Hippocampal formation (tissue), 2 donors: ENCODE results near the gene PARP3.

Experiments
- DNase-seq, 2 donors: peaks; one replicate each; lab custom pipeline; 2025; lab: John Stamatoyannopoulos, UW

Gene PARP3

DNA sequence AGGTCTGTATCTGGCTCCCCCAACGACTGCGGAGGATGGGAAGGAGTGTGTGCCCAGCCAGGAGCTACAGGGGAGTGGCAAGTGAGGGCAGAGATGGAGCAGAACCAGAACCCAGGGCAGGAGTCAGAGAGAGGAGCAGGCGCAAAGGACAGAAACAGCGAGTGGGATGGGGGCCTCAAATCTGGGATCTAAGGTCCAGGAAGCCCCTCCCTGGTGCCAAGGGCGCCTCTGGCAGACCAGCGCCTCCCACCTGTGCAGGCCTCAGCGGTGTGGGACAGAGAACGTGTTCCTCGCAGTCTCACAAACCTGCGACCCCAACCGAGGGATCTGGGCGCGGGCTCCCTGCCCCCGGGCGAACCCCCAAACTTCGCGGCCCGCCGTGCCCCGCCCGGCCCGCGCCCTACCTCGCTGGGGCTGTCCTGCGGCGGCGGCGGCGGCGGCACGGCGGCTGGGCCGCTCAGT is 24.8 kb downstream of the PARP3 start:
- no peak for DNase-seq

DNA sequence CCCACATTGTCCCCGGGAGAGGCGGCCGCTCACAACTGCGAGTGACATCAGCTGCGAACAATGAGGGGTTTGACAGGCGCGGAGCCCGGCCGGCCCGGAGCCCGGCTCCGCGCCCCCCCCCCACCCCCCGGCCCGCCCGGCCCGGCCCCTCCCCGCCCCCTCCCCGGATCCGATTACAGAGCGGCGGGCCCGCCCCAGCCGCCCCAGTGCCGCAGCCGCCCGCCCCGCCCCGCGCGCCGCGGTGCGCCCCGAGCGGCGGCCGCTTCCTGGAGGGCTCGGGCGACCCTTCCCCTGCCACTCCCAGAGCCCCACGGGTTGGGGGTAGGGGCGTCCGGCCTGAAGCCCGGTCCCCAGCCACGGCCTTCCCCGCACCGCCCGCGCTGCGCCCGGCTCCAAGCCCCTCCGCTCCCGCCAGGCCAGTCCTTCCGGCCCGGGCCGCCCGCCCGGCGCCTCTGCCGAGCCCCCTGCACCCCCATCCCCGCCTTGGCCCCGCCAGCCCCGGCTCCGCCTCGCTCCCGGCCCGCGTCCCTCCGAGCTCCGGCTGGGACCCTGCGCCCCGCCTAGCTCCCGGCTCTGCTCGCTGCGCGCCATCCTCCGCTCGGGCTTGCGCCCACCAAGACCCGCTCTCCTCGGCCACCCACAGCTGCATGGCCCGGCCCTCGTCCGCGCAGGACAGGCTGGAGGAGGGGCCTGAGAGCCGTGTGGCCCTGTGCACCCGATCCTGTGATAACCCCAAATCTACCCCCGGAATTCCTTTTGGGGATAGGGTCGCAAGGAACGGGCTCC is 25.4 kb downstream of the PARP3 start, which contains the start of gene PCBP4:
Gene PCBP4 (minus strand): TSS at position 71 of the 786 bp plus-strand sequence. CDS start 6,214 bp downstream, outside the sequence.
- DNase-seq, result peak; percentile 79 to 84

DNA sequence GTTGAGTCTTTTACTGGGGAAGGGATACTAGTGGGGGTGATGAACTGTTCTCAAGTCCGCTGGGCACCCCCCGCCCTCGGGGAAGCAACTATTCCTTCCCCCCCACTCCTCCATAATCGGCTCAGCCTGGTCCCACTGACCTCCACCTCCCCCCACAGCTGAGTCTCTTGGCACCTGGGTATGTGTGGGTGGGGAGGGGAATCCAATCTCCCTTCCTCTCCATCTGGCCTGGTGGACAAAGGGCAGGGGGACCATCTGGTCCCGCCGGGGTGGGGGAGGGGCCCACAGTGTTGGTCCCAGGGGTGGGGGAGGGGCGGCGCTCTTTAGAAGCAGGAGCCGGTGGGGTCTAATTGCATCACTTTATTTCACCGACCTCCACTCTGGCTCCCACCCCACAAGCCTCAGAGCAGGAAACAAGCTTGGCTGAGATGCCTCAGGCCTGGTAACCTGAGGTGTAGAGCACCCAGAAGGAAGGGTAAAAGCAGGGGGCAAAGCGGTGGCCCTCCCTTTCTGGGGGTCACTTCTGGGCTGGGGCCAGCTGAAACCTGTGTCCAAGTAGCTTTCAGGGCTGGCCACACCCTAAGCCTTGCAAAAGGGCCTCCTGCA is 26.1 kb downstream of the PARP3 start:
- no peak for DNase-seq

DNA sequence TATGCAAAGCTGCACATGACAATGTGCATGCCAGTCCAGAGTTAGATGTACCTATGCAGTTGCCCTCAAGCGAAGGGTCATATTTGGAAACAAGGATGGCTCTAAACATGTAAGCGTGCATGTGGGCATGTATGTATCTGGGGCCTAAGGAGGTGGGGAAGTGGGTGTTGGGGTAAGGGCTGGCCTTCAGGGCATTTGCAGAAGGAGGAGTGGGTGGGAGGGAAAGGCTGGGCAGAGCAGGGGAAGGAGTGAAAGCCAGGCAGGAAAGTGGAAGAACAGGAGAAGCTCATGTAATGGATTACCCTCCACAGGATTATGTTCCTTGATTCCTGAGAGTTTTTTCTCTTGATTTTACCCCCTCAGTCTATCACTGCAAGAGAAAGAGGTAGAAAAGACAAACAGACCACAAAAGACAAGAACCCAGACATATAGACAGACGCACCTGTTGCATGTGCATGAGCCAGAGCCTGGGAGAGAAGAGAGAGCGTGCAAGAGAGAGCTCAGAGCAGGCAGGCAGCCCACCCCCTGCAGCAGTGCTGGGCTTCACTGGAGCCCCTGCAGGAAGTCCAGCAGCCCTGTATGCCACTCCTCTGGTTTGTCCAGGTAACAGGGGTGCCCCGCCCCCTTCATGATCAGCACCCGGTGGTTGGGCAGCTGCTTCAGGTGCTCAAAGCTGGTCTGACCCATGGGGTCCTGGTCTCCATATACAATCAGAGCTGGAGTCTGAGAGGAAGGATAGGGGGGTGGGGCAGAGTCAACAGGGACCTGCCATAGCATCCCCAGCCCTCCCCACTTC is 26.9 kb downstream of the PARP3 start:
- DNase-seq, result no peak

DNA sequence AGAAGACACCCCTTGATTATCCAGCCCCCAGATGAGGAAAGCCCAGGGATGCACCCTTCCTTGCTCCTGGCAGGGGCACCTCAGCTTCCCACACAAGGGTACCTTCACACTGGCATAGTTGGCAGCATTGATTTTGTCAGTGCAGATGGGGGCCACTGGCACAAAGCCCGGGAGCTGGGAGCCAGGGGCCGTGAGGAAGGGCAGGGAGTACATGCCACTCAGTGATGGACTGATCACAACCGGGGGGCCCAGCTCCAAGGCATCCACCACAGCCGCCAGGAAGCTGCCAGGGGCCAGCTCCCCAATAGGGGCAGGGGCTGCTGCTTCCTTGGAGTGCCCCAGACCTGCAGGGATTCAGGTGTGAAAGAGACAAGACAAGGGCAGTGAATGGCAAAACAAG is 27.7 kb downstream of the PARP3 start:
- no peak for DNase-seq

DNA sequence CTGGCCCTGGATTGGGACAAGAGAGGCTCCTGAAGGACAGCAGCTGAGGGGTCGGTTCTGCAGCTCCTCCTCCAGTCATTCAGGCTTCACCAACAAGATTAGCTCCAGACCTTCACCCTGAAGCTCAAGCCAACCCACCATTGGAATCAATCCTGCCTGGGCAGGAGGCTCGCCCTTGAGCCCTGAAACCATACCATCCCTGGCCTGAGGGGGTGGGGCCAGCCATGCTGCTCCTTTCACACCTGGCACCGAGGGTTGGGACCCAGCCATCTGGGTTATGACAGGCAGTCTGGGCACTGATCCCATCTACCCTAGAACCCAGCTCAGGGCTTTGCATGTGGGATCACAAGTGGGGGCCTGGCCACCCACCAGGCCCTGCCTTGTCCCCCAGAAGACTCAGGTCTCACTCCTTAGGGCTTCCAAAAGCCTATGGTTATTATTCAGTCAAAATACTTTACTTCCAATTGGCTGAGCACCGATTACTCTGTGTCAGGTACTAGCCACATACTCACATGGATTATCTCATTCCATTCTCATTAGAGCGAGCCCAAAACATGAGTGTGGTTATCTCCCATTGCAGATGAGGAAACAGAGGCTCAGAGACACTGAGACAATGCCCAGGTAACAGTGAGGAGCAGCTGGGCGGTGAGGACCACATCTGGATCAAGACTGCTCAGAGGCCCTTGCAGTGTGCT is 28.6 kb downstream of the PARP3 start:
- no peak for DNase-seq

DNA sequence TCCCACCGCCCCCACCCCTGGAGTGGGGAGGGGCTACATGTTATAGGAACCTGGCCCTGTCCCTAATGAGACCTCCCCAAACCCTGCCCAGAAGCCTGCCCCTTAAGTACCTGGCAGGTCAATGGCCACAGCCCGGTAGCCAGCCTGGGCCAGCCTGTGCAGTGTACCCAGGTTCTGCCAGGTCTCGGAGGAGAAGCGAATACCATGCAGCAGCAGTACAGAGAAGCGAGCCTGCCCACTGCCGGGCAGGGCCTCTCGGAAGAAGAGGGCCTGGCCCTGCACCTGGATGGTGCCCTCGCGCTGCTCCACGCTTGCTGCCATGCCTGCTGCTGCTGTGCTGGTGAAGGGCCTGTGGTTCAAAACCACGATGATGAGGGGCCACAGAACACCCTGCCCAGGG is 29.2 kb downstream of the PARP3 start:
- DNase-seq, result no peak

DNA sequence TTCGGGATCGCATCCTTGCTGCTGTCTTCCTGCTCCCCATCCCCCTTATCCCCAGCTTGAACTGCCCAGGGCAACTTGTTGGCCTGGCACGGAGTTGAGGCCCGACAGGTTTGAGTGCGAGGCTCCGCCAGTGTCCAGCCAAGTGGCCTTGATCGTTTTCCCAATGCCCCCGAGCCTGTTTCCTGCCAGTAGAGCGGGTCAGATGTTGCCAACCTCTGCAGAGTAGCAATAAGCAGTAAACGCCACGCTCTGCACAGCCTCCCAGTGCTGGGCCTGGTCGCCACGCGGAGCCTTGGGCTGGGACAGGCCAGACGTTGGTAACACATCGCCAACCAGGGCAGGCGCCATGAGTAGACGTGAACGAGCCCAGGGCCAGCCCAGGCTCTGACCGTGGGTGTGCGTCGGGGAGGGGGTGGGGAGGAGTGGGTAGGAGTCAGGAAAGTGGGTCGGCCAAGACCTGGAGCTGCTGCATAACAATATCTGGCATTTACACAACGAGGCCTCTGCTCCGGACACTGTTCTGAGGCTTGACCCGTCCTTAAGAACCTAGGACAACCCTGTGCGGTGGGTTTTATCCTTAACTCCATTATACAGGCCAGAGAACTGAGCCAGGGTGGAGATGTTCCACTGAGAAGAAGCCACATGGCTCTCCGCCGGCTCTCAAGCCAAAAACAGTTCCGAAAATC is 32.3 kb downstream of the PARP3 start:
- peak in 1 of 2 donors; percentile 58 for DNase-seq

DNA sequence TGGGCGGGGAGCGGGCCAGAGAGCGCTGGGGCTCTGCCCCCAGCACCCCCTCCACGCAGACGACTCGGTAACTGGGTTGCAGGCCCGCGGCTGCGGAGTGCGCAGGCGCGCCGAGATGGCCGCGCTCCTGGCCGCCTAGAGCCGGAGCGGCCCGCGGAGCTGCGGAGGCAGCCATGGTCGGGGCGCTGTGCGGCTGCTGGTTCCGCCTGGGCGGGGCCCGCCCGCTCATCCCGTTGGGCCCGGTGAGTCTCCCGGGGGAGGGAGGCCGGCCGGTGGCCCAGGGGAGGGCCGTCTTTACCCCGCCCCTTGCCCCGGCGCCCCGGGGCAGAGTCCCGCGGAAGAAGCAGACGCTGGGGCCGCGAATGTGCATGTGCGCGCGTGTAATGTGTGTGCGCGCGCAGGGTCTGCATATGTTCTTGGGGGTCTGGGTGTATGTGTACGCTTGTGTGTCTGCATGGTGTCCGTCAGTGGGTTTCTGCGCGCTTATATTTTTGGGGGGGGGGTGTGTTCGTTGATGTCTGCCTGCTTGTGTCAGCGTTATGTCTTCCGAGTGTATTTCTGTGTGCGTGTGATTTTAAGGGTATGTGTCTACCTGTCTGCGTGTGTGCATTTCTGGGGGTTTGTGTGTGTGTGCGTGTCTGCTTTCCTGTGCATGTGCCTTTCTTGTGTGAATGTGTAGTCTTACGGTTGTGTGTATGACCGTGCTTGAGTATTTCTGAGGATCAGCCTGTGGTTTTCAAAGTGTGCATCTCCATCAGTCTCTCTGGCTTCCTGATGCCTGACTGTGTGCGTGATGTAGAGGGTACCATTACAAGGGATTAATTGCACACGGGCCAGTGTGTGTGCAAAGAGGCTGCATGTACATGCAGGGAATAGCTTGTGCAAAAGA is 33.0 kb downstream of the PARP3 start, which contains the start of gene ABHD14A:
Gene ABHD14A (plus strand): TSS at position 102 of the 889 bp plus-strand sequence. CDS start 72 bp downstream, at position 174.
- DNase-seq, result peak; percentile 39 to 68

DNA sequence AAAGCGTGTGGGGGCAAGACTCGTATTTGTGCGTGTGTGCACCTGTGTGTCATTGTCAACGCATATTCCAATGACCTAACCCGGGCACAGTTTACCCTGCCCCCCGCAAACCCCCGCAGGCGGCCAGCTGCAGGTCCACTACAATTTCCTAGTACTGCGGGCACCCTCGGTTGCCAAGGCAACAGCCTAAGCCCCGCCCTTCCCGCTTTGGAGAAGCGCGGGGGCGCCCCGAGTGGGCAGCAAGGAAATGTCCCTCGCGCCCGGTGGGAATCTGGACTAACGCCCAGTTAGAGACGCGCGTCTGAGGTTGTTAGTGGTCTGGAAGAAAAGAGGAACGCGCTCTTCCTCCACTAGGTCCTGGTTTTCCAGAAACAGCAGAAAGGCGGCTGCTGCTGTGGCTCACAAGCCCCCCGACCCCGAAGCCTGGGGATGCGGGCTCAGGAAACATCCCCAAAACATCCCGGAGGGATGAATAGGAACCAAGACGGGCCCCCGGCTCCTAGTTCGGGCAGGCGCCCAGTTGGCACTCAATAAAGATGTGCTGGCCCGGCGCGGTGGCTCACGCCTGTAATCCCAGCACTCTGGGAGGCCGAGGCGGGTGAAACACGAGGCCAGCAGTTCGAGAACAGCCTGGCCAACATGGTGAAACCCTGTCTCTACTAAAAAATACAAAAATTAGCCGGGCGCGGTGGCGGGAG is 33.8 kb downstream of the PARP3 start:
- DNase-seq, result peak; percentile 66 to 73

DNA sequence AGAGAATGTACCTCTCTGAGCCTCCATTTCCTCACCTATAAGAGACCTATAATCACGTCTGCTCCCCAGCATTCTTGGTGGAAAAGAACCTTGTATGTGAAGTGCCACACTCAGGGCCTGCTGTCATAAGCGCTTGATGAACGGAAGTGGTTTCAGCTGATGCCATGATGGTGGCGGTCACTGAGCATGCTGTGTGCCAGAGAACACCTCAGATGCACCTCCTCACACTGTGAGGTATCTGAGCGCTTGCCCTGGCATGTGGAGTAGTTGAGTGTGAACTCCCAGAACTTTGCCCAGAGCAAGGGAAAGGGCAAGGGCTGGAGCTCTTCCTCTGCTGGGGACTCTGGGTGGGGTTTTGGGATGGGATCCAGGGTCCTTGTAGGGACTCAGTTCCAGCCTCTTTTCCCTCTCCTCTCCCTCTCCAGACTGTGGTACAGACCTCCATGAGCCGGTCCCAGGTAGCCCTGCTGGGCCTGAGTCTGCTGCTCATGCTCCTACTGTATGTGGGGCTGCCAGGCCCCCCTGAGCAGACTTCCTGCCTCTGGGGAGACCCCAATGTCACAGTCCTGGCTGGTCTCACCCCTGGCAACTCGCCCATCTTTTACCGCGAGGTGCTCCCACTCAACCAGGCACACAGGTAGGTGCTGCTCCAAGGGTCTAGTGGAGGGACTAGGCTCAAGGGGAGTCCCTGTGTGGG is 35.4 kb downstream of the PARP3 start:
- DNase-seq, result no peak

DNA sequence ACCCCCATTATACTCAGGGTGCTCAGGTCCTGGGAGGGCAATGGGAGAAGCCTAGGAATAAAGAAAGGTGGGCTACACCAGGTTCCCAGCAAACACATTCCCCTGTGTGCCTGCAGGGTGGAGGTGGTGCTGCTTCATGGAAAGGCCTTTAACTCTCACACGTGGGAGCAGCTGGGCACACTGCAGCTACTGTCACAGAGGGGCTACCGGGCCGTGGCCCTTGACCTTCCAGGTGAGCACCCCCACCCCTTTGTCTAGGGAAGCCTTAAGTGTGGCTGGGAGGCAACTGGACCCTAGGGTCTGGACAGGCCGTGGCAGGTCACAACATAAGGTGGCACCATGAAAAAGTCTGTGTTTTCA is 36.0 kb downstream of the PARP3 start:
- DNase-seq, result no peak

DNA sequence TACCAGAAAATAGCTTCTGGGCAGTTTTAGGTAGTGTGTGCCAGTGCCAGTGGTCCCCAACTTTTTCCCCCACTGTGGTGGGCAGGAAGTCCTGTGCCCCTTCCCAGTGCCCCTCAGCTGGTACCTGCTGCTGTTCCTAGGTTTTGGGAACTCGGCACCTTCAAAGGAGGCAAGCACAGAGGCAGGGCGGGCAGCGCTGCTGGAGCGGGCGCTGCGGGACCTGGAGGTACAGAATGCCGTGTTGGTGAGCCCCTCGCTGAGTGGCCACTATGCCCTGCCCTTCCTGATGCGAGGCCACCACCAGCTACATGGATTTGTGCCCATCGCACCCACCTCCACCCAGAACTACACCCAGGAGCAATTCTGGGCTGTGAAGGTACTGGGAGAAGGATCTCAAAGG is 38.1 kb downstream of the PARP3 start:
- DNase-seq, result no peak

DNA sequence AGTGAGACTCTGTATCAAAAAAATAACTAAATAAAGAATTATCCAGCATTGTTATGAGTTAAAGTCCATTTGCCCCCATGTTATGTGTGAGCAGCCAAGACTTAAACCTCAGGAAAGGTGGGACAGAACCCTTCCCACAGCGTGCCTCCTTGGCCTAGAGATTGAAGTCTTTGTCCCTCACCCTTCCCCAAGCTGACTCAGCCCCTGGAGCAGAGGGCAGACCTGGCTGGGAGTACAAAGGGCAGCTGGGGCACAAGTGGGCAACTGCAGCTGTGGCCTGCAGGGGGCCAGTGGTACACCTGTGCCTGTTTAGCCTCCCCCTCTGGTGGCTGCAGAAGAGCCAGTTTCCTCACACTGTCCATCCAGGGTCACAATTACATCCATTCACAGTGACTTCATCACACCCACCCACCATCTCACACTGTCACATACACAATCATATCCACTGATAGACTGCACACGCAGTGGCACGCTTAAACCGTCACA is 40.2 kb downstream of the PARP3 start:
- no peak for DNase-seq

DNA sequence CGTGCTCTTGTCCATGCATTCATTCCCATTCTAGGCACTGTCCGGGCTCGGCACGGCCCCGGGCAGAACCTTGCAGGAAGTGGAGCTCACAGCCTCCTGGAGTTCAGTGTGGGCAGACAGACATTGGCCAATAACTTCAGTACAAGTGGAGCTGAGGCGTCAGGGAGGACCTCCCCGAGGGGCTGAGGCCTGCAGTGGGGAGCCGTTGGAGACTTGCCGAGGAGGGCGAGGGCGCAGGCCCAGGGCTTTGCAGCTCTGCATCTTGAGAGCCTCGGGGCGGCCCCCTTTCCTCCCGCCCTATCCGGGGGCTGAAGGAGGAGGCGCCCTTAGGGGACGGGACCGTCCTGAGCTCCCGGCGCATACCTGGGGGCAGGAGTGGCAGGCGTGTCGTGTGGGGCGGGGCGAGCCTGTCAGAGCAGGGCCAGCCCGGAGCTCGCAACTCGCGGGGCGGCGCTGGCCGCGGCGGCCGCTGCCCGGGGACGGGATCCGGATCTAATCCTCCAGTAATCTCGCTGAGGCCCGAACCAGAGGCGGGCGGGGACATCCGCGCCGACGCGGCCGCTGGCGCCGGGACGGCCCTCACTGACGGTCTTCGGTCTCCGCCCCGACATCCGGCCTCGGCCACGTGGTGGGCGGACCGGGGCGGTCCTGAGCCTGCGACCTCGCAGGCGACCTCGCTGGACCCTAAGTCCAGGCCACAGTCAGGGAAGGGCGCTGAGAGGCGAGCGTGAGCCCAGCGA is 40.8 kb downstream of the PARP3 start, which contains the start of gene ACY1:
Gene ACY1 (plus strand): TSS at position 698 of the 740 bp plus-strand sequence. CDS start 530 bp downstream, outside the sequence.
- DNase-seq, result peak; percentile 61 to 74

DNA sequence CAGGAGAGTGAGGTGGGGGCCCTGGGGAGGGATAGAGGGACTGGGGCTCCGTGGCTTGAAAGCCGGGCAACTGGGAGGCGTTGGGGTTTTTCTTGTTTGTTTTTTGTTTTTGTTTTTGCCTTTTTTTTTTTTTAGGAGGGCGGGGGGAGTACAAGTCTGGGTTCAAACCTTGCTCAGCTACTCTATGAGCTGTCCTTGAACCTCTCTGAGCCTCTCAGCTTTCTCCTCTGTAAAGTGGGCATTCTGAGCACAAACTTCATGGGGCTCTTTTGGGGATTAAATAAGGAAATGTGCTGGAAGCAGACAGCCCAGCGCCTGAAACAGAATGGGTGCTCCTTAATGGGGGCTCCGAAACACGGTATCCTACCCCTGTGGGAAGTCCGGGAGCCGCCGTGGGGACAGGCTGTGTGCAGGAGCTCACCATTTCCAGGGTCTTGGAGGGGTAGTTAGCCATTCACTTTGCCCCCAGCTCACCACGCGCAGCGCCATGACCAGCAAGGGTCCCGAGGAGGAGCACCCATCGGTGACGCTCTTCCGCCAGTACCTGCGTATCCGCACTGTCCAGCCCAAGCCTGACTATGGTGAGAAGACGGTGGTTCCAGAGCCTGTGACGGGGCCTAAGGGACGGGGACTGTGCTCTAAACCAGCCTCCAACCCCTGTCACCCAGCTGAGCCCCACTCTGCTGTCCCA is 41.6 kb downstream of the PARP3 start:
- no peak for DNase-seq

DNA sequence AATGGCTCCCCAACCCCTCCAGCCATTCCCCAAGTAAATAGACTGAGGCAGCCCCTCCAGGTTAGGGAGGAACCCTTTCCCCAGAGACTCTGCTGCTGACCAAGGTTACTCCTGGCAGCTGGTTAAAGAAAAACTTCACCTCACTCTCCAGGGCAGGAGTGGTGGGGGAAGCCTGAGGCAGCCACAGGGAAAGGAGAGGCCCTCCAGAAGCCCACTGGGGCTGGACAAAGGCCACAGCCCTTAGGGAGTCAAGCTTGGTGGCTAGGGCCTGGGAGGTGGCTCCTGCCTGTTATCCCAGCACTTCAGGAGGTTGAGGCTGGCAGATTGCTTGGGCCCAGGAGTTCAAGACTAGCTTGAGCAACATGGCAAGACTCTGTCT is 42.1 kb downstream of the PARP3 start:
- DNase-seq, result no peak
